DOHH2 (cell line): ENCODE data around the gene CASKIN1.

ENCODE experiments used
- EZH2phosphoT487 ChIP-seq: fragments of 200-600 bp; sonication (generic); IDR thresholded peaks from 2 replicates; pipeline ENCODE4 v1.6.1; 2017; ENCODE audit warnings: borderline replicate concordance, mild to moderate bottlenecking, antibody characterized with exemption, low read length, moderate library complexity, mixed read lengths
- TF ChIP-seq, protein P1 (sequence below): fragments of 200-600 bp; sonication (generic); IDR thresholded peaks from one replicate; pipeline ENCODE4 v1.5.1; 2014; ENCODE audit warnings: antibody characterized with exemption, mild to moderate bottlenecking, low read depth, low read length; ENCODE audit not compliant: poor library complexity, severe bottlenecking

GRCh38 chr16:2177101-2177500 lies 19.3 kb downstream of the CASKIN1 start:
- TF ChIP-seq, protein P1, sequence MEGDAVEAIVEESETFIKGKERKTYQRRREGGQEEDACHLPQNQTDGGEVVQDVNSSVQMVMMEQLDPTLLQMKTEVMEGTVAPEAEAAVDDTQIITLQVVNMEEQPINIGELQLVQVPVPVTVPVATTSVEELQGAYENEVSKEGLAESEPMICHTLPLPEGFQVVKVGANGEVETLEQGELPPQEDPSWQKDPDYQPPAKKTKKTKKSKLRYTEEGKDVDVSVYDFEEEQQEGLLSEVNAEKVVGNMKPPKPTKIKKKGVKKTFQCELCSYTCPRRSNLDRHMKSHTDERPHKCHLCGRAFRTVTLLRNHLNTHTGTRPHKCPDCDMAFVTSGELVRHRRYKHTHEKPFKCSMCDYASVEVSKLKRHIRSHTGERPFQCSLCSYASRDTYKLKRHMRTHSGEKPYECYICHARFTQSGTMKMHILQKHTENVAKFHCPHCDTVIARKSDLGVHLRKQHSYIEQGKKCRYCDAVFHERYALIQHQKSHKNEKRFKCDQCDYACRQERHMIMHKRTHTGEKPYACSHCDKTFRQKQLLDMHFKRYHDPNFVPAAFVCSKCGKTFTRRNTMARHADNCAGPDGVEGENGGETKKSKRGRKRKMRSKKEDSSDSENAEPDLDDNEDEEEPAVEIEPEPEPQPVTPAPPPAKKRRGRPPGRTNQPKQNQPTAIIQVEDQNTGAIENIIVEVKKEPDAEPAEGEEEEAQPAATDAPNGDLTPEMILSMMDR, result no peak
- TF ChIP-seq EZH2phosphoT487, result no peak
